K562 (cell line): ENCODE data around the gene MPHOSPH8. TPM values are rescaled to one million over a fixed set of nuclear protein-coding genes. Genes with fewer than 3 reads are reported as not detected.

Experiments
- ATAC-seq: fragments of 200-7000 bp; cut with Tn5 transposase; 3 replicates; pipeline ENCODE4 v1.9.1; 2020; ENCODE audit warnings: moderate library complexity
- BruUV-seq: library from RNA; stranded (reverse); fragments of 400-500 nt; replicated peaks from 2 replicates; lab custom pipeline; 2021; lab: Mats Ljungman, UMichigan
- CTCF ChIA-PET: fragments of 300-600 bp; formaldehyde crosslinking; extraction: SDS; loops from one replicate; lab custom pipeline; 2021; ENCODE audit warnings: low intra/inter-chr PET ratio; lab: Yijun Ruan, JAX
- POLR2A ChIA-PET: fragments of 300-600, 350-650 bp; sonication (Branson Sonifier 250); formaldehyde crosslinking; extraction: SDS; loops from one replicate; lab custom pipeline; 2021; ENCODE audit warnings: antibody characterized with exemption, inconsistent platforms; lab: Yijun Ruan, JAX
- DNase-seq, 4 experiments: peaks; one replicate each; pipeline versions ENCODE4 v3.0.0 to v3.0.0-alpha.2; 2011 to 2018; ENCODE audit warnings: low spot score in 3 of 4, mixed read lengths in 3 of 4; ENCODE audit errors: extremely low read depth in 1 of 4
- FAIRE-seq: peaks from 2 replicates; lab custom pipeline; 2011; peaks lifted over from hg19 to GRCh38; lab: Jason Lieb, UNC
- H2AFZ ChIP-seq: 2 replicates; pipeline ENCODE4 v1.6.0; 2011; ENCODE audit warnings: low read depth, low read length, control low read depth, inconsistent platforms
- H3K27ac ChIP-seq: fragments of 200-600 bp; 3 replicates; pipeline ENCODE4 v1.8.0; 2011; ENCODE audit warnings: low read depth, mild to moderate bottlenecking, control low read depth, inconsistent platforms, low read length, moderate library complexity, mixed read lengths; ENCODE audit errors: extremely low read depth
- H3K27me3 ChIP-seq, 2 experiments: fragments of 300-600 bp in 1 of 2; 2 replicates in 1 of 2; 3 replicates in 1 of 2; pipeline versions ENCODE4 v1.6.0 to v1.8.0; 2011; ENCODE audit warnings: inconsistent platforms in 2 of 2, low read length in 2 of 2, mild to moderate bottlenecking in 1 of 2, mixed read lengths in 1 of 2, moderate library complexity in 1 of 2; ENCODE audit not compliant: control insufficient read depth in 2 of 2, insufficient read depth in 2 of 2
- H3K36me3 ChIP-seq: fragments of 300-600 bp; 3 replicates; pipeline ENCODE4 v1.8.0; 2011; ENCODE audit warnings: mild to moderate bottlenecking, low read length, inconsistent platforms; ENCODE audit not compliant: control insufficient read depth, insufficient read depth
- H3K4me1 ChIP-seq, 2 experiments: fragments of 200-600 bp in 1 of 2; replicated peaks in 1 of 2; 2 replicates in 1 of 2; 3 replicates in 1 of 2; pipeline versions ENCODE4 v1.5.1 to v1.8.0; 2011; ENCODE audit warnings: inconsistent platforms in 2 of 2, low read length in 2 of 2, mild to moderate bottlenecking in 1 of 2, mixed read lengths in 1 of 2, moderate library complexity in 1 of 2; ENCODE audit not compliant: control insufficient read depth in 2 of 2, insufficient read depth in 2 of 2
- H3K4me2 ChIP-seq: 2 replicates; pipeline ENCODE4 v1.6.1; 2011; ENCODE audit warnings: low read length, control low read depth, inconsistent platforms, mixed read lengths; ENCODE audit not compliant: insufficient read depth
- H3K4me3 ChIP-seq: fragments of 200-600 bp; sonication (generic), shearing (Covaris generic); 2 replicates; pipeline ENCODE4 v1.5.1; 2016; ENCODE audit warnings: control low read depth, inconsistent platforms
- H3K79me2 ChIP-seq: fragments of 200-600 bp; 3 replicates; pipeline ENCODE4 v1.8.0; 2011; ENCODE audit warnings: low read length, inconsistent platforms; ENCODE audit not compliant: control insufficient read depth, insufficient read depth
- H3K9ac ChIP-seq, 2 experiments: 2 replicates each; pipeline versions ENCODE4 v1.6.0 to v1.6.1; 2011; ENCODE audit warnings: low read depth in 2 of 2, low read length in 2 of 2, control low read depth in 1 of 2, inconsistent platforms in 1 of 2, mild to moderate bottlenecking in 1 of 2, mixed read lengths in 1 of 2; ENCODE audit not compliant: insufficient read depth in 1 of 2
- H3K9me1 ChIP-seq: one replicate; pipeline ENCODE4 v1.6.0; 2011; ENCODE audit warnings: inconsistent platforms, mild to moderate bottlenecking, low read length, moderate library complexity; ENCODE audit not compliant: control insufficient read depth, insufficient read depth
- H3K9me3 ChIP-seq: replicated peaks from 2 replicates; pipeline ENCODE4 v1.5.1; 2011; ENCODE audit warnings: low read depth, low read length, inconsistent platforms; ENCODE audit not compliant: control insufficient read depth, insufficient read depth
- H4K20me1 ChIP-seq: replicated peaks from 2 replicates; pipeline ENCODE4 v1.6.1; 2011; ENCODE audit warnings: low read length, inconsistent platforms, mixed read lengths; ENCODE audit not compliant: control insufficient read depth, insufficient read depth
- POLR2G ChIP-seq: fragments of 200-400 bp; formaldehyde crosslinking; IDR thresholded peaks from 2 replicates; pipeline ENCODE4 v1.6.1; 2017; ENCODE audit warnings: low read depth, mild to moderate bottlenecking, antibody characterized with exemption, low read length, moderate library complexity
- ZNF217 ChIP-seq: sonication (generic); formaldehyde crosslinking; IDR thresholded peaks from 2 replicates; pipeline ENCODE4 v1.8.0; 2022; ENCODE audit warnings: mild to moderate bottlenecking, missing genetic modification reagents
- ZNF280B ChIP-seq: fragments of 250-450 bp; sonication (Bioruptor Pico); IDR thresholded peaks from 2 replicates; pipeline ENCODE4 v1.5.1; 2021; ENCODE audit warnings: mild to moderate bottlenecking
- ZNF41 ChIP-seq: fragments of 250-450 bp; sonication (Bioruptor Pico); conservative IDR thresholded peaks from 2 replicates; pipeline ENCODE4 v1.4.0; 2020; ENCODE audit warnings: mild to moderate bottlenecking
- WGBS: fragments of 100-300 bp; shearing (Covaris generic); methylation state at CpG from one replicate; pipeline ENCODE4 v1.1.6; 2016; ENCODE audit warnings: low coverage, mixed read lengths; ENCODE audit not compliant: insufficient coverage; ENCODE audit errors: missing lambda C conversion rate; 5-methylcytosine and 5-hydroxymethylcytosine counted together
- in situ Hi-C: fragments of 300-500 bp; cut with MboI; formaldehyde crosslinking; loops from 4 replicates; pipeline ENCODE4 v1.15.0; 2018; ENCODE audit warnings: inconsistent platforms, mixed read lengths
- intact Hi-C: fragments of 100-400 bp; cut with micrococcal nuclease; formaldehyde crosslinking; loops from 2 replicates; pipeline ENCODE4 v1.14.2; 2022
- polyA plus RNA-seq, 8 experiments: library from polyadenylated mRNA; depleted of rRNA in 4 of 8; stranded (reverse) in 5 of 8; unstranded in 3 of 8; fragments of >200 nt; fragmentation: Nextera tagmentation in 2 of 8; fragmentation: Illumina TruSeq in 1 of 8; extraction: Ambion mirVana in 2 of 8; extraction: Trizol in 1 of 8; gene quantifications; 2 replicates each; pipeline versions ENCODE4 v1.2.1 to v1.2.3, GENCODE V29; 2011 to 2014; ENCODE audit warnings: inconsistent platforms in 1 of 8, missing spikeins in 1 of 8
- total RNA-seq, 7 experiments: library from RNA; depleted of rRNA in 6 of 7; stranded (reverse); fragments of >200 nt in 6 of 7; fragmentation: Illumina TruSeq in 2 of 7; extraction: Trizol in 2 of 7; gene quantifications; 2 replicates each; pipeline versions ENCODE4 v1.2.1 to v1.2.3, GENCODE V29; 2011 to 2021; ENCODE audit warnings: low replicate concordance in 1 of 7

The MPHOSPH8 gene
- total and polyA plus RNA-seq, 9 of the 15 experiments (the other 6 are each of a cell fraction or from before 2014, with no cell fraction given), result 10.3 to 24.8 (median 16.6) TPM

- Histone ChIP-seq H3K4me3 (no peak overlapping the region), H3K9me3 (no peaks in the 10 kb centered on the region), H3K9me1 (no peaks in the 10 kb centered on the region), H4K20me1 (no peaks in the 10 kb centered on the region), H3K36me3 (peaks cover 78% of the 10 kb centered on the region), H3K9ac (no peak overlapping the region), H3K27me3 (no peaks in the 10 kb centered on the region), H3K4me1 (0 out of 5 replicates have a peak, but pooled peaks cover 0 to 2% of the 10 kb centered on the region in 2 experiments), H3K27ac (no peak overlapping the region), H3K4me2 (no peak overlapping the region), H2AFZ (no peak overlapping the region), H3K79me2 (no peaks in the 10 kb centered on the region)
- intact Hi-C loops (no loop called here), in situ Hi-C loops (no loop called here)
- FAIRE-seq, result no peak
- ChIA-PET POLR2A (no interaction called here), CTCF (no interaction called here)
- BruUV-seq, result no TSS peak
- no peak for DNase-seq
- TF ChIP-seq ZNF41 (CRISPR knock-in tag) (no peak), POLR2G (peak; percentile 33; the same call in 1 of the 2 replicates)
- ATAC-seq, result no peak
- WGBS, result 80% methylated on average over 8 of the region's 14 CpGs
These were observed 32.0 kb downstream of the MPHOSPH8 start for GRCh38 chr13:19665427-19665859.

DNA sequence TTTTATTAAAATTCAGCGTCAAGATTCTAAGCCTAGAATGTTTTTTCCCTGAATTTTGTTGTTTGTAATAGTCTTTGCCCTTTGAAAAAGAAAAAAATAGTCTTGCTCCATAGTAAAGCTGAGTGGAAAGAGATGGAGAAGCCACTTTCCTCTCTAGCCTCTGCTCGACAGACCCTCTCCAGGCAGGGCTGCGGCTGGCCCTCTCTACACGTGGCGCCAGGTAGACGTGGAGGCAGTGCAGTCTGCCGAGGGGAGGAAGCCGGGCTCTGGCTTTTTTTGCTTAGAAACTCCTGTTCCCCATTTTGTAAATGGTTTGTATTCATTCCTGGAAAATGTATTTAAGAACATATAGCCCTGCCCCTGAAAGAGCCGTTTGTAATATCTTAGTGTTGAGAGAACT, 35.3 kb downstream of the MPHOSPH8 start:
- H3K27ac ChIP-seq, result no peak overlapping the region
- no peak for FAIRE-seq
- H3K79me2 ChIP-seq, result no peaks in the 10 kb centered on the region
- no peak for DNase-seq
- H4K20me1 ChIP-seq, result no peaks in the 10 kb centered on the region
- H3K4me1 ChIP-seq, result 0 out of 5 replicates have a peak, but pooled peaks cover 0 to 2% of the 10 kb centered on the region in 2 experiments
- H3K4me3 ChIP-seq, result no peak overlapping the region
- intact Hi-C loops, result no loop called here
- no peak for ATAC-seq
- H3K27me3 ChIP-seq, result no peaks in the 10 kb centered on the region
- no peaks in the 10 kb centered on the region for H3K9me3 ChIP-seq
- TF ChIP-seq ZNF280B (CRISPR knock-in tag), result no peak
- no peak for TF ChIP-seq ZNF217 (CRISPR knock-in tag)
- ChIA-PET CTCF (interaction anchor here (0.6 kb wide), 1 partner anchor 15 kb away, joined by 3 read pairs; no protein-coding TSS in a partner anchor), POLR2A (no interaction called here)
- no peak overlapping the region for H3K9ac ChIP-seq
- no peak overlapping the region for H3K4me2 ChIP-seq
- no peaks in the 10 kb centered on the region for H3K9me1 ChIP-seq
- 83% methylated on average over 5 of the region's 9 CpGs for WGBS
- BruUV-seq, result no TSS peak
- no peak overlapping the region for H2AFZ ChIP-seq
- in situ Hi-C loops, result no loop called here
- H3K36me3 ChIP-seq, result peaks cover 83% of the 10 kb centered on the region; the same call in 2 of the 3 replicates
